ENCODE data around the gene CHD9NB. TPM values are rescaled to one million over a fixed set of nuclear protein-coding genes. Genes with fewer than 3 reads are reported as not detected.

Gene CHD9NB
- total RNA-seq (1.7 TPM), polyA plus RNA-seq (ENCODE audit: insufficient read depth in 1 of 8, insufficient read length in 8 of 8, low replicate concordance in 1 of 8) (1 to 10 TPM; 1.3 to 3.2 (median 2.0) TPM)
- long read RNA-seq, donor 1, result 0 reads
- long read RNA-seq, donor 2, result 0 reads
- long read RNA-seq, donor 3, result 0 reads
- long read RNA-seq, donor 4, result 0 reads
- long read RNA-seq, donor 5, result 0 reads
- long read RNA-seq, donor 6, result 0 reads
- long read RNA-seq, donor 7, result 0 reads
- long read RNA-seq, donor 8, result 0 reads
- long read RNA-seq, donor 9, result 0 reads
- long read RNA-seq, donor 10, result 0 reads
- long read RNA-seq, donor 11, result 0 reads

- Histone ChIP-seq H3K4me1 (ENCODE audit: control insufficient read depth, insufficient read depth, low read length) (peaks cover 20% of the 10 kb centered on the region), H3K36me3 (ENCODE audit: control insufficient read depth, insufficient read depth, low read length) (no peaks in the 10 kb centered on the region), H3K9me3 (replicated peaks; ENCODE audit: control insufficient read depth, low read depth, low read length) (no peaks in the 10 kb centered on the region), H3K4me3 (ENCODE audit: low read length) (no peak within 1 kb of the TSS), H3K27me3 (ENCODE audit: control insufficient read depth, insufficient read depth, low read length) (no peaks in the 10 kb centered on the region), H3K27ac (ENCODE audit: low read length) (no peak within 1 kb of the TSS)
- no CpG with 5 or more reads among the region's 2 CpGs for WGBS (ENCODE audit: insufficient coverage)
- DNase-seq, result peak; percentile 55
These were observed at the start of gene CHD9NB for GRCh38 chr16:53052519-53053501. CHD9NB (minus strand) TSS chr16:53052897; CDS start chr16:53044158, 8,739 bp downstream.

GRCh38 chr16:53100889-53101288 is 48.2 kb upstream of the CHD9NB start:
- Histone ChIP-seq H3K27me3 (ENCODE audit: control insufficient read depth, insufficient read depth, low read length) (no peaks in the 10 kb centered on the region), H3K9me3 (replicated peaks; ENCODE audit: control insufficient read depth, low read depth, low read length) (no peaks in the 10 kb centered on the region), H3K4me1 (ENCODE audit: control insufficient read depth, insufficient read depth, low read length) (peaks cover 28% of the 10 kb centered on the region), H3K4me3 (ENCODE audit: low read length) (no peak overlapping the region), H3K36me3 (ENCODE audit: control insufficient read depth, insufficient read depth, low read length) (no peaks in the 10 kb centered on the region), H3K27ac (ENCODE audit: low read length) (no peak overlapping the region)
- WGBS (ENCODE audit: insufficient coverage), result no CpG with 5 or more reads among the region's 1 CpG
- no peak for DNase-seq

GRCh38 chr16:53100131-53100748 is 47.5 kb upstream of the CHD9NB start:
- DNase-seq, result no peak
- Histone ChIP-seq H3K4me1 (ENCODE audit: control insufficient read depth, insufficient read depth, low read length) (peaks cover 28% of the 10 kb centered on the region), H3K9me3 (replicated peaks; ENCODE audit: control insufficient read depth, low read depth, low read length) (no peaks in the 10 kb centered on the region), H3K27me3 (ENCODE audit: control insufficient read depth, insufficient read depth, low read length) (no peaks in the 10 kb centered on the region), H3K36me3 (ENCODE audit: control insufficient read depth, insufficient read depth, low read length) (no peaks in the 10 kb centered on the region), H3K27ac (ENCODE audit: low read length) (peak overlapping the region; percentile 97), H3K4me3 (ENCODE audit: low read length) (peak overlapping the region; percentile 45)
- WGBS (ENCODE audit: insufficient coverage), result 80% methylated on average over 1 of the region's 9 CpGs

GRCh38 chr16:53099318-53100130 is 46.8 kb upstream of the CHD9NB start:
- Histone ChIP-seq H3K4me3 (ENCODE audit: low read length) (peak overlapping the region; percentile 45), H3K9me3 (replicated peaks; ENCODE audit: control insufficient read depth, low read depth, low read length) (no peaks in the 10 kb centered on the region), H3K27ac (ENCODE audit: low read length) (peak overlapping the region; percentile 97), H3K4me1 (ENCODE audit: control insufficient read depth, insufficient read depth, low read length) (peaks cover 28% of the 10 kb centered on the region), H3K27me3 (ENCODE audit: control insufficient read depth, insufficient read depth, low read length) (no peaks in the 10 kb centered on the region), H3K36me3 (ENCODE audit: control insufficient read depth, insufficient read depth, low read length) (no peaks in the 10 kb centered on the region)
- peak; percentile 95 for DNase-seq
- whole genome bisulfite sequencing (ENCODE audit: insufficient coverage), result 0% methylated on average over 12 of the region's 26 CpGs

GRCh38 chr16:53098526-53099317 is 46.0 kb upstream of the CHD9NB start:
- peak; percentile 98 for DNase-seq
- peak overlapping the region; percentile 97 for H3K27ac ChIP-seq (ENCODE audit: low read length)
- peak overlapping the region; percentile 45 for H3K4me3 ChIP-seq (ENCODE audit: low read length)
- WGBS (ENCODE audit: insufficient coverage), result 5% methylated on average over 6 of the region's 16 CpGs
- H3K36me3 ChIP-seq (ENCODE audit: control insufficient read depth, insufficient read depth, low read length), result no peaks in the 10 kb centered on the region
- peaks cover 35% of the 10 kb centered on the region for H3K4me1 ChIP-seq (ENCODE audit: control insufficient read depth, insufficient read depth, low read length)
- no peaks in the 10 kb centered on the region for H3K9me3 ChIP-seq (replicated peaks; ENCODE audit: control insufficient read depth, low read depth, low read length)
- no peaks in the 10 kb centered on the region for H3K27me3 ChIP-seq (ENCODE audit: control insufficient read depth, insufficient read depth, low read length)

GRCh38 chr16:53097190-53097589 is 44.5 kb upstream of the CHD9NB start:
- Histone ChIP-seq H3K9me3 (replicated peaks; ENCODE audit: control insufficient read depth, low read depth, low read length) (no peaks in the 10 kb centered on the region), H3K36me3 (ENCODE audit: control insufficient read depth, insufficient read depth, low read length) (no peaks in the 10 kb centered on the region), H3K27ac (ENCODE audit: low read length) (no peak overlapping the region), H3K4me1 (ENCODE audit: control insufficient read depth, insufficient read depth, low read length) (peaks cover 49% of the 10 kb centered on the region), H3K27me3 (ENCODE audit: control insufficient read depth, insufficient read depth, low read length) (no peaks in the 10 kb centered on the region), H3K4me3 (ENCODE audit: low read length) (no peak overlapping the region)
- DNase-seq, result no peak
- 94% methylated on average over 2 of the region's 4 CpGs for WGBS (ENCODE audit: insufficient coverage)

- WGBS (ENCODE audit: insufficient coverage), result 57% methylated on average over 6 of the region's 10 CpGs
- H3K4me1 ChIP-seq (ENCODE audit: control insufficient read depth, insufficient read depth, low read length), result peaks cover 64% of the 10 kb centered on the region
- DNase-seq, result peak; percentile 62
These were observed 41.4 kb upstream of the CHD9NB start for GRCh38 chr16:53094013-53094630.

GRCh38 chr16:53093162-53093744 is 40.6 kb upstream of the CHD9NB start:
- no peaks in the 10 kb centered on the region for H3K27me3 ChIP-seq (ENCODE audit: control insufficient read depth, insufficient read depth, low read length)
- H3K4me1 ChIP-seq (ENCODE audit: control insufficient read depth, insufficient read depth, low read length), result peaks cover 55% of the 10 kb centered on the region
- DNase-seq, result no peak
- H3K9me3 ChIP-seq (replicated peaks; ENCODE audit: control insufficient read depth, low read depth, low read length), result no peaks in the 10 kb centered on the region
- peak overlapping the region; percentile 4 for H3K27ac ChIP-seq (ENCODE audit: low read length)
- H3K36me3 ChIP-seq (ENCODE audit: control insufficient read depth, insufficient read depth, low read length), result no peaks in the 10 kb centered on the region
- 93% methylated on average over 2 of the region's 5 CpGs for WGBS (ENCODE audit: insufficient coverage)
- no peak overlapping the region for H3K4me3 ChIP-seq (ENCODE audit: low read length)

More at GRCh38 chr16:53094013-53094630, 41.4 kb upstream of the CHD9NB start:
- Histone ChIP-seq H3K36me3 (ENCODE audit: control insufficient read depth, insufficient read depth, low read length) (no peaks in the 10 kb centered on the region), H3K27me3 (ENCODE audit: control insufficient read depth, insufficient read depth, low read length) (no peaks in the 10 kb centered on the region), H3K4me3 (ENCODE audit: low read length) (no peak overlapping the region), H3K9me3 (replicated peaks; ENCODE audit: control insufficient read depth, low read depth, low read length) (no peaks in the 10 kb centered on the region), H3K27ac (ENCODE audit: low read length) (peak overlapping the region; percentile 4)

Measured in muscle of leg (tissue), 16 donors.